Endothelial cell of coronary artery (primary cell): ENCODE results near the gene COPS9. TPM values are rescaled to one million over a fixed set of nuclear protein-coding genes. Genes with fewer than 3 reads are reported as not detected.

Experiments
- total RNA-seq: library from RNA; depleted of rRNA; stranded (reverse); fragments of >200 nt; gene quantifications from 2 replicates; pipeline ENCODE4 v1.2.3, GENCODE V29; 2014

Gene COPS9
- total RNA-seq = 133 and 191 TPM in 2 replicates

GRCh38 chr2:240136013-240136670 is at the start of gene COPS9:
COPS9 (minus strand) TSS chr2:240136305; CDS start chr2:240136284, 21 bp downstream.

GRCh38 chr2:240140511-240140910 is 4.4 kb upstream of the COPS9 start, which contains the start of gene OTOS:
OTOS (minus strand) TSS chr2:240140658; CDS start chr2:240140326, 332 bp downstream.

Other genes with a start within 250 kb of the COPS9 start
- 103 and 126 TPM in 2 replicates for gene NDUFA10, start 111.0 kb downstream of the COPS9 start, total RNA-seq
- gene OR6B2, start 105.9 kb downstream of the COPS9 start, total RNA-seq = not detected in 2 replicates
- gene OR6B3, start 82.8 kb downstream of the COPS9 start, total RNA-seq = not detected in 2 replicates
- not detected in 2 replicates for gene OTOS, start 4.4 kb upstream of the COPS9 start, total RNA-seq